NT2/D1 (cell line): ENCODE measurements around the gene TMEM14A.

Source experiments
- SUZ12 ChIP-seq: IDR thresholded peaks from 2 replicates; pipeline ENCODE4 v1.6.1; 2011; ENCODE audit not compliant: insufficient read length, insufficient read depth; ENCODE audit errors: extremely low read depth
- YY1 ChIP-seq: IDR thresholded peaks from 2 replicates; pipeline ENCODE4 v1.6.1; 2011; ENCODE audit not compliant: insufficient read length, insufficient read depth
- ZNF274 ChIP-seq: IDR thresholded peaks from 2 replicates; pipeline ENCODE4 v1.6.1; 2011; ENCODE audit warnings: mild to moderate bottlenecking, low read depth, low read length

GRCh38 chr6:52641388-52641787 lies 29.5 kb upstream of the TMEM14A start:
- TF ChIP-seq YY1: no peak
- no peak for TF ChIP-seq SUZ12
- no peak for TF ChIP-seq ZNF274
